Upper lobe of right lung (tissue), 1 donor: Measurements from ENCODE around the gene TEX2. TPM values are rescaled to one million over a fixed set of nuclear protein-coding genes. Genes with fewer than 3 reads are reported as not detected.

Experiments used
- ATAC-seq: fragments of 200-7000 bp; cut with Tn5 transposase; one replicate; pipeline ENCODE4 v1.9.1; 2020; ENCODE audit warnings: mild to moderate bottlenecking, moderate library complexity
- DNase-seq: peaks from one replicate; pipeline ENCODE4 v3.0.0-alpha.2; 2020
- H3K27ac ChIP-seq: fragments of 200-600 bp; one replicate; pipeline ENCODE4 v1.8.0; 2022
- H3K27me3 ChIP-seq: fragments of 200-600 bp; one replicate; pipeline ENCODE4 v1.8.0; 2022; ENCODE audit warnings: mild to moderate bottlenecking
- H3K36me3 ChIP-seq: fragments of 200-600 bp; one replicate; pipeline ENCODE4 v1.8.0; 2022
- H3K4me1 ChIP-seq: fragments of 200-600 bp; one replicate; pipeline ENCODE4 v1.8.0; 2022
- H3K4me3 ChIP-seq: fragments of 200-600 bp; one replicate; pipeline ENCODE4 v1.8.0; 2022; ENCODE audit warnings: mild to moderate bottlenecking
- H3K9me3 ChIP-seq: fragments of 200-600 bp; one replicate; pipeline ENCODE4 v1.8.0; 2022
- CTCF ChIP-seq: fragments of 200-600 bp; IDR thresholded peaks from one replicate; pipeline ENCODE4 v1.8.0; 2022; ENCODE audit warnings: antibody characterized with exemption
- intact Hi-C: fragments of 100-400 bp; cut with DNase I; formaldehyde crosslinking; loops from one replicate; pipeline ENCODE4 v1.11.0; 2022
- total RNA-seq: library from RNA; stranded (reverse); fragmentation: NEBNext Ultra II Directional; extraction: Animal tissue kit (Norgen Biotek cat#: 25700); gene quantifications from one replicate; pipeline ENCODE4 v1.2.1, GENCODE V29; 2021
- donor health status: DM: no; HTN: yes; CAD: no; lungs with severe emphysema.

Gene TEX2
- total RNA-seq, 1 donor from 2014 or later, result 50.6 TPM

GRCh38 chr17:64282753-64283080 is 19.7 kb upstream of the TEX2 start:
- no peak for TF ChIP-seq CTCF
- no peak overlapping the region for H3K4me3 ChIP-seq
- peak; percentile 42 for ATAC-seq
- intact Hi-C loops, result loop anchor here (10.0 kb wide), 1 partner anchor 248 kb away; no protein-coding TSS in a partner anchor
- H3K27me3 ChIP-seq, result no peaks in the 10 kb centered on the region
- H3K4me1 ChIP-seq, result peaks cover 9% of the 10 kb centered on the region
- DNase-seq, result no peak
- no peak overlapping the region for H3K27ac ChIP-seq
- no peaks in the 10 kb centered on the region for H3K36me3 ChIP-seq
- no peaks in the 10 kb centered on the region for H3K9me3 ChIP-seq

DNA sequence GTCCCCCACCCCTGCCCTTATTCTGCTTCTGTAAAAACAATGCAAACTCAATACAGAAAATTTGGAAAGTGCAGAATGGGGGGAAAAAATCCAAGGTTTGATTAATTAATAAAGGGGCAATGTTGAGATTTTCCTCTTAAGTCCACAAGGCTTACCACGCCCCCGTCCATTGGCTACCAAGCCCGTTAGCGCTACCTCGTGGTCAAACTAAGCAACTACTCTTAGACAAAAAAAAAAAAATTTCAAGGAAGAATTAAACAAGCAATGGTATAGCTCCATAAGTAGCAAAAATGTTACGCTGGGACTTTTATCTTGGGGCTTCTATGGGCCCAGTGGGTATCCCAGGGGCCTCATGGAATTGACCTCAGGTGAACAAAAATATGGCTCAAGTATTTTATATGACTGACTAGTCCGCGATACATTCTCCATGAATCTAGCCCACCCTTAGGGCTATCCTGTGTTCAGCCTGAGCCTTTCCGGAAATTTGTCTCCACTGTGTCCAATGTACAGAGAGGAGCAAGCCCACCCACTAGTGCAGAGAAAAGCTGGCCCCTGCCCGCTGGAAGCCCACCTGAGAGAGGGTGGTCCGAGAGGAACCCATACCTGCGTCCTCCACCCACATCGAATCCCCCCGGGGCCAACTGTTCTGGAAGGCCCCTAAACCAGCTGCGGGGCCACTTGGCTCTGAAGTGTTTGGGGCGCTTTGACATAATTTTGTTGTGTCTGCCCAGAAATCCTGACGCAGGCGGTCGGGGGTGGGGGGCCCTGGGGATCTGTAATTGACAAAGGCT is 19.1 kb upstream of the TEX2 start:
- peak; percentile 84 for ATAC-seq
- no peaks in the 10 kb centered on the region for H3K36me3 ChIP-seq
- TF ChIP-seq CTCF, result peak; percentile 77
- no peaks in the 10 kb centered on the region for H3K27me3 ChIP-seq
- no peak overlapping the region for H3K27ac ChIP-seq
- H3K9me3 ChIP-seq, result no peaks in the 10 kb centered on the region
- H3K4me1 ChIP-seq, result peaks cover 15% of the 10 kb centered on the region
- no peak for DNase-seq
- H3K4me3 ChIP-seq, result no peak overlapping the region
- intact Hi-C loops, result loop anchor here (10.0 kb wide), 1 partner anchor 247 kb away; no protein-coding TSS in a partner anchor

- peak; percentile 44 for ATAC-seq
- no peak overlapping the region for H3K27ac ChIP-seq
Measured at GRCh38 chr17:64278614-64279013, 15.6 kb upstream of the TEX2 start.

GRCh38 chr17:64277831-64278562 is 14.9 kb upstream of the TEX2 start:
- no peak for TF ChIP-seq CTCF
- Histone ChIP-seq H3K4me3 (no peak overlapping the region), H3K4me1 (peaks cover 16% of the 10 kb centered on the region), H3K36me3 (no peaks in the 10 kb centered on the region), H3K9me3 (no peaks in the 10 kb centered on the region), H3K27ac (peak overlapping the region; percentile 39), H3K27me3 (no peaks in the 10 kb centered on the region)
- DNase-seq (no peak), ATAC-seq (no peak)
- intact Hi-C loops, result no loop called here

More at GRCh38 chr17:64278614-64279013, 15.6 kb upstream of the TEX2 start:
- intact Hi-C loops, result no loop called here
- Histone ChIP-seq H3K36me3 (no peaks in the 10 kb centered on the region), H3K9me3 (no peaks in the 10 kb centered on the region), H3K27me3 (no peaks in the 10 kb centered on the region), H3K4me1 (peaks cover 16% of the 10 kb centered on the region), H3K4me3 (no peak overlapping the region)
- TF ChIP-seq CTCF, result no peak
- DNase-seq, result no peak

DNA sequence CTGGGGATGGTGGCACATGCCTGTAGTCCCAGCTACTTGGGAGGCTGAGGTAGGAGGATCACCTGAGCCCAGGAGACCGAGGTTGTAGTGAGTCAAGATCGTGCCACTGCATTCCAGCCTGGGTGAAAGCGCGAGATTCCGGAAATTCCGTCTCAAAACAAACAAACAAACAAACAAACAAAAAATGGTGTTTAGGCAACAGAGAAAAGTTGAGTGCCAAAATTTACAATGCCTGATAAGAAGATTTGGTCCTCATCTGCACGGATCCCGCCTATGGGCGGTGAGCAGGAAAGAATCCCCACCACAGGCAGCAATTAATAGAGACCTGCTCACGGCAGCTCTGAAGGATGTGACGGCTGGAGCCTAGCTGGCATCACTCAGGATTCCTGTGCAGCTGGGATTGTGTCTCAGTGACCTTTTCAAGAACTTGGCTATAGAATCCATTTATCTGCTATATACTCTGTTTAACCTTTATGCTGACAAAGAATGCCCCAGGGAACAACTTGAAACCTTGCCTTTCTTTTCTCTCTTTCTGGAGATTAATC is 14.0 kb upstream of the TEX2 start:
- Histone ChIP-seq H3K4me3 (no peak overlapping the region), H3K4me1 (peaks cover 8% of the 10 kb centered on the region), H3K27ac (peak overlapping the region; percentile 39), H3K27me3 (no peaks in the 10 kb centered on the region), H3K9me3 (no peaks in the 10 kb centered on the region), H3K36me3 (no peaks in the 10 kb centered on the region)
- intact Hi-C loops, result no loop called here
- no peak for TF ChIP-seq CTCF
- ATAC-seq, result no peak
- DNase-seq, result no peak
